Raji (cell line): ENCODE measurements around the gene GABBR2.

Source experiments
- POLR2A ChIP-seq: IDR thresholded peaks from 2 replicates; pipeline ENCODE4 v1.6.1; 2011; ENCODE audit warnings: low read depth, low read length, control low read depth; ENCODE audit not compliant: insufficient read depth

GABBR2 gene

DNA sequence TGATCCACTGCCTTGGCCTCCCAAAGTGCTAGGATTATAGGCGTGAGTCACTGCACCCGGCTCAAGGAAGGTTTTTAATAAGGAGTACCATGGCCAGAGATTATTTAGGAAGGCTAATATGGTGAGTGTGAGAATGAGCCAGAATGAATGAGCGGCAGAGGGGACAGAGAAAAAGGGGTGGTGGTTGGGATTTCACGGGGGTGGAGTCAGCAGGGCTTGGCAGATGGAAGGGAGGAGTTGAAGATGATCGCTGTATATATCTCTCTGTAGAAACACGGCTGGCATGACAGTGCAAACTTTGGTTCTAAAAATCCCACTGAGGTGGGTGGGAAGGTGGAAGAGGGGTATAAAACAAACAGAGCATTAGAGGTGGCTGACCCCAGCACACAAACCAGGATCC is 276.6 kb downstream of the GABBR2 start:
- TF ChIP-seq POLR2A, result no peak

DNA sequence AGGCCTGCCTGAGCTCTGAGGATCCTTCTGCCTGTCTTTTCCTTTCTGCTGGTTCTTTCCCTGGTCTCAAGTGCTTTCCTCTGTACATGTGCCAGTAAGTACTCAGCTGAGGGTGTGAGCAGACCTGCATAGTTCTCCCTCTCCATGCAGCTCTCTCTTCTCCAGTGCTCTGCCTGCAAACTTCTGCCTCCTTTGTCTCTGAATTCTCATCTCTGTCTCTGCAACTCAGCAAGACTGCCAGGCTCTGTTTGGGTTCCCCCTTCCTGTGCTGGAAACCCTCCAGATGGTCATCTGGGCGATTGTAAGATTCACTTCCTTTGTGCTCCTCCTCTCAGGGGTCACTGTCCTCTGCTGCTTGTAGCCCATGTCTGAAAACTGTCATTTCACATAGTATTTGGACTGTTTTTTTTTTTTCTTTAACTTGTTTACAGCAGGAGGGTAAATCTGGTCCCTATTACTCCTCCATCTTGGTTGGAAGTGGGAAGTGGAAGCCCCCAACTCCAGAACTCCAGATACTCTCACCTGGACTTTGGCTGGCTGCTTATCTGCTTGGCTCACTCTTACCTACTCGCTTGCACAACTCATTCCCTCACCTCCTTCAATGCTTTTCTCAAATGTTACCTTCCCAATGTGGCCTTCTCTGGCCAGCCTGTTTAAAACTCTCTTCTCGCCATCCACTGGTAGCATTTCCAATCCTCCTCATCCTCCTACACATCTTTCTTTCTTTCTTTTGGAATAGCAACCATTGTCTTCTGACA is 278.0 kb downstream of the GABBR2 start:
- TF ChIP-seq POLR2A, result no peak

DNA sequence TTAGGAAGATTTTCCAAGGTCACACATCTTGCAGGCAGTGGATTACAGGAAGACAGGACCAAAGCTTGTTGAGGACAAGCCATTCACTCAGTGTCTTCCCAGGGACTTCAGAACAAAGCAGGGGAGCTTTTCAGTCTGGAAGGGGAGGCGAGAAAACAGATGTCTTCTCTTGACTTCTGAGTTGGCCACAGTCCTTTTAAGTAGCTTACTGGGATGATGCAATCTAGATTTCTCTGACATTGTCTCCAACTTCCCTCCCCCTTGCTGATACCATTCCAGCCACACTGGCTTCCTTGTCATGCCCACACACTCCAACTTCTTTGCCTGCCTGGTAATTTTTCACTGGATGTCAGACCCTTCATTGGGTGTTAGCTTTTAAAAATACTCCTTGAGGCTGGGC is 279.1 kb downstream of the GABBR2 start:
- no peak for TF ChIP-seq POLR2A

DNA sequence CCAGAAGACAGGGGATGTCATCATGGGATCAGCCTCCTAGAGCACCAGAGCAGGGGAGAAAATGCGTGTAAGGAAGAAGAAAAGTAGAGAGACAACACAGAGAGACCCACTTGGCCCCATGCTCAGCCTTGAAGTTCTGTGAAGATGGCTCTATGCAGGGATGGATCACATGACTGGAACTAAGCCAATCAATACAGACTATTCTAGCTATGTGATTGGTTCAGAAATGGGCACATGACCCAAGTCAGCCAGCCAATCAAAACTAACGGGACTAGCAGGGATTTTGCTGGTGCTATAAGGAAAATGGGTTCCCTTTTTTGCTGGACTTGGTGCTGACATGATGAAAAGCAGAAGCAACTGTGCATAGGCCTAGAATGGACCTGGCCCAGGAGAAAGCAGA is 280.3 kb downstream of the GABBR2 start:
- TF ChIP-seq POLR2A, result no peak

DNA sequence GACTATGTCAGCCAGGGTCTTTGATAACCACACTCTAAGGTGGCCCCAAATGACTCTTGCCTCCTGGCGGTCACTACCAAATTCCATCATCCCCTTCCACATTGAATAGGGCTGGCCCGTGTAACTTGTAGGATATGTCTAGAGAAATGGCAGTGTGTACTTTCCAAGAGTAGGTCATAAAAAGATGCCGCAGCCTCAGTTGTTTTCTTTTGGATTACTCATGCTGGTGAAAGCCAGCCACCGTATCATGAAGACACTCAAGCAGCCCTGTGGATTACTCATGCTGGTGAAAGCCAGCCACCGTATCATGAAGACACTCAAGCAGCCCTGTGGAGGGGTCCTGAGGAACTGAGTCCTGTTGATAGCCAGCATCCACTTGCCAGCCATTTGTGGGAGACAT is 281.2 kb downstream of the GABBR2 start:
- TF ChIP-seq POLR2A, result no peak

DNA sequence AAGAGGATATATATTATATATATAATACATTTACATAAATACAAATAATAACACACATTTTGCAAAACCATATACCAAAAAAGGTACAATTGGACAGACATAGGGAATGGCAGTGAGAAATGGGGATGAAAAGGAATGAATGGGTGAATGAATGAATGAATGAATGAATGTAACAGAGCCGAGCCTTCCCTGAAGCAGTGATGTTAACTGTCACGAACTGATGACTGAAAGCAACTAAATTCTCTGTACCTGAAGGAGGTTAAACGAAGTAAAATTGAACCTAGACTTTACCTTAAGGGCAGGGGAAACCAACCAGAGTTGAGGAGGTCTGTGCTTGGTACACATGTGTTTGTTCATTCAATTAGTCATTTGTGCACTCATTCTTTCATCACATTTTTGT is 283.7 kb downstream of the GABBR2 start:
- no peak for TF ChIP-seq POLR2A

DNA sequence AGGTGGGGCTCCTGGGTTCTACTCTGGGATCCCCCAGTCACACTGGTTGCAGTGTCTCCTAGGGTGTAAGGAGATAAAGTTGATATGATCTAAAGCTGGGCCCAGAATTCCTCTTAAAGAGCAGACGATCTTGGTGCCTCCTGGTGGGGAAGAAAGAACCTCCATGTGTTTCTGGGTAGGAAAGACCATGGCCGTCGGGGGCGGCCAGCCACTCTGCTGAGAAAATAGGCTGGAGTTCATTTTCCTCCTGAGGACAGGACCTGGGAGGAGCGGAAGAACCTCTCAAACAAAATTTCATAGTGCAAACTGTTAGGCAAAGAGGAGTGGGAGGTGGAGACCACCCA is 289.5 kb downstream of the GABBR2 start:
- no peak for TF ChIP-seq POLR2A

DNA sequence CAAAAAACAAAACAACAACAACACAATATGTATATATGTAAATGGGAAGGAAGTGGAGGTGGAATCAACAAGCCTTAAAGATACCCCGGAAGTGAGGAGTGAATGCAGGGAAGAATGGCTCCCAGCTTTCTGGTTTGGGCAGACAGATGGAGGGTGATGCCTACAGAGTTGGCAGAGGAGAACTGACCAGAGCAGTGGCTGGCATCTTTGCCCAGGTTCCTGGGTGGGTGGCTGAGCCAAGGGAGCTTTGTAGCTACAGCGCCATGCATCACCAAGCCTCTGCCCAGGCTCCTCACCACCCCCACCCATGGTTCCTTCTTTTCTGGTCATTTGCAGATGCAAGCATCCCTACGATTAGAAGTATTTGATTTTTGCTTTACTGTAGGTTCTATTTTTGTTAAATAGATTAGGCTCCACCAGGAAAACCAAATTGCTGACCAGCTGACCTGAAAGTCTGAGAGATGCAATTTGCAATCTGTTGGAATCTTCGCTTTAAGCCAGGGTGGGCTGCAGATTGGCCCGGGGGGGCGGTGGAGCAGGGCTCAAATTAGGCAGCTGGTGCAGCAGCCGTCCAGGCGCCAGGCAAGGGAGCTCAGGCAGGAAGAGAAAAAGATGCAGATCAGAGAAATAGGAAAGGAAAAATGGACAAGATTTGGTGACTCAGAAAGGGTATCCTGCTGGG is 290.0 kb downstream of the GABBR2 start:
- no peak for TF ChIP-seq POLR2A

DNA sequence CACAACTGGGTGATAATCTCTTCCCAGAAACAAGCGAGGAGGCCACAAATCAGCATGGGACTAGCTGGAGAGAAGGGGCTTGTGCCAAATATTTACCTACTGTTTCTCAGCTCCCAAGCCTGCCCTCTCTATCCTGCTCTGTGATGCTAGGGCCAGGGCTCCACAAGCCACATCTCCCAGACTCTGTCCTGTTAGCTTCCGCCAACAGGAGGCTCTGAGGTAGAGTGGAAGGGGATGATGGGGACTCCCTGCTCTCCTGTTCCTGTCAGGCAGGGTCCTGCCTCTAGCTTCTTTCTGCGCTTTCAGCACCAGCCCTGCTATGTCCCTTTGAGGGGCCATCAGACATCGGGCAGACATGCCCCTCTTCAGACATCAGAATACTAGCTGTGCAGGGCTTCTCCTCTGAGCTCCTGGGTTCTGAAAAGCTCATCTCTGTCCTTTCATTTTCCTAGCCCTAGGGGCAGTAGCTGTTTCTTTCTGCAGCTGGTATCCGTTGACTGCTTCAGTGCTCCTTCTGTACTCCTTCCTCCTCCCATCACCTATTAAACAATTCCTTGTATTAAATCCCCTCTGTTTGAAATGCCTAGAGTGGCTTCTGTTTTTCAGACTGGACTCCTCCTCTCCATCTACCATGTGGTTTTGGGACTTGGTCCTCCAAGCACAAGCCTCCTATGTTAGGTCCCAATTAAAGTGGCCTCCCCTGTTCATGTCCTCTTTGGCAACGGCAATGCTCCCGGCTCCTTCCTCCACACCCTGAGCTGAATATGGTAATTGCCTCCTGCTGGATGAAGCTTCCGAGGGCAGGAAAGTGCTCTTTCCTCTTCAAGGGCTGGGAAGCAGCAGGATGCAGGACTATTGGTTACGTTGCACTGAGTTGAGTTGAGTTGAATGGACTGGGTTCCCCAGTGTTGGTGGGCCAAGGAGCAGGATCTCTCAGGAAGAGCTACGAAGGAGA is 292.2 kb downstream of the GABBR2 start:
- no peak for TF ChIP-seq POLR2A

DNA sequence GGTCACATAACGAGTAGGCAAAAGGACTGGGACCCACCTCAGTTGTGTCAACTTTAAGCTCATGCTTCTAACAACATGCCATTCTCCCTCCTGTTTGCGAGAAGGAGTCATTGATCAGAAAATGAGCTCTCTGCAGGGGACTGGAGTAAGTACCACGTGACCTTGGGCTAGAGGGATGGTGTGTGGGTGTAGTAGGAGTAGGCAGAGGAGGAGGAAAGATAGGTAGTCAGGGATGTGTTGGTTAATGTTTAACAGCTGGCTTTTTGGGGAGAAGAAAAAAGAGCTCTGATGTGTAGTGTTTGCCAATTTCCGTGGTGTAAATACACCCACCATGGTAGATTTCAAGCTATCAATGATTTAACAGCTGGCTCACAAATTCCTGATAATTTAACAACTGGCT is 293.0 kb downstream of the GABBR2 start:
- no peak for TF ChIP-seq POLR2A

DNA sequence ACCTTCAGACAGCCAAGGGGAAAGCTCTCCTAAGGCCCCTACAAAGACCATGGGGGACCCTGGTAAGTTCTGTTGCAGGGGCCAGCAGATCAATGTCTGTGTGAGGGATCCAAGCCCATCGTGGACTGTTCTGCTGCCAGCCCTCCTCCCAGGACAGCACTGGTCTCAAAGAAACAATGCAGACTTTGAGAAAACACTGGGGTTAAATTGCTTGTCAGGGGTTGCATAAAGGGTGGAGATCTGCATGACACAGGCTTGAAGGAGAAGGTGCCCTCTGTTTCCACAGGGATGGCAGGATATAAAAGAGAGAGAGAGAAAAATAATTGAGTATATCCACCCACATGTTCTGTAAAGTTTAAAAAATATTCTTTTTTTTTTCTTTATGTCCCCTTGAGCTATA is 295.7 kb downstream of the GABBR2 start:
- TF ChIP-seq POLR2A, result no peak

DNA sequence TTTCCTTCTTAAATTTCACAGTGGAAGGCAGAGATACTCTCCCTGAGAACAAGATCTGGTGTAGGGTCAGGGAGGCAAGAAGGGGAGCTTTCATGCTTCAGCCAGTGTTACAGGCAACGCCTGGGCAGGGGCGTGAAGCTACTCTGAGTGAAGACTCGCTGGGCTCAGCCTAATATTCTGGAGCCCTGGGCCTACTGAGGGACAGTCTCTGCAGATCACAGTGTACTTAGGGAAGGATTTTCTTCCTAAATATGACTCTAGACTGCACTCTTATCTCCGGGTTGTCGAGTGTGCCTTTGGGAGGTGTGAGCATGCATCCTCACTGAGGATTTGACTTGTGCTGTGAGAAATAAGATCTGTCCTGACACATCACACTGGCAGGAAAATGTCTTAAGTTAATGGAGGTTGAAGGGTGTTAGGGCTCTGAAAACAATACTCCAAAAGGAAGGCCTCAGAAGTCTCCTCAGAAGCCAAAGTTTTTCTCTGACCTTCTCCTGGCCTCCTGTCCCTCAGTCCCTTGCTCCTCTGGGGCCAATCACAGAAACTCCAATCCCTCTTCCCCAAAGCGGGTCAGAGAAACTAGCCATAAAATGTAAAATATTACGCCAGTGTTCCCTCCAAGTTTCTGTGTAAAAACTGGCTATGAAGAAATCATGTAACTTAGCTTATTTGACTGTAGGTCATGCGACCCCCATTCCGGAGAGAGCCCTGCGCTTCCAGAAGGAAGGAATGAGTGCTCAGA is 296.5 kb downstream of the GABBR2 start:
- no peak for TF ChIP-seq POLR2A

DNA sequence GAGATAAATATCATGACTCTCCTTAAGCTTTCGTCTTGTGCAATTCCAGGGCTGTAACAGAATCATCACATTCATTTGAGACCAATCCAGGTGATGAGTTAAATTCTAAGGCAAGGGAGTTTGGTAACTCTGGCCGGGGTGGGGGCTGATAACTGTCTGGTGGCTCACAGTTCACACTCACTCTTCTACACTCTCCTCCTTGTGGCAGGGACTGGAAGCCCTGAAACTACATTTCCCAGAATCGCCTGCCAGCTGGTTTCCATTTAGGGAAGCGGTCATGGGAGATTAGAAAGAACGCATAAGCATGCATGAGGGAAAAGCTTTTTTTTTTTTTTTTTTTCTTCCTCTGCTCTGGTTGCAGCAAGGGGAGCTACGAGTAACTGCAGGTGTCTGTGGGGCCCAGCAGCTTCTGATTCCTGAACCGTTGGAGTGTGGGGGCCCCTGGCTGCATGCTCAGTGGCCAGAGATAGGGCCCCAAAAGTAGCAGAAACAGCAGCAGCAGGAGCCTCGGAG is 298.5 kb downstream of the GABBR2 start:
- no peak for TF ChIP-seq POLR2A

DNA sequence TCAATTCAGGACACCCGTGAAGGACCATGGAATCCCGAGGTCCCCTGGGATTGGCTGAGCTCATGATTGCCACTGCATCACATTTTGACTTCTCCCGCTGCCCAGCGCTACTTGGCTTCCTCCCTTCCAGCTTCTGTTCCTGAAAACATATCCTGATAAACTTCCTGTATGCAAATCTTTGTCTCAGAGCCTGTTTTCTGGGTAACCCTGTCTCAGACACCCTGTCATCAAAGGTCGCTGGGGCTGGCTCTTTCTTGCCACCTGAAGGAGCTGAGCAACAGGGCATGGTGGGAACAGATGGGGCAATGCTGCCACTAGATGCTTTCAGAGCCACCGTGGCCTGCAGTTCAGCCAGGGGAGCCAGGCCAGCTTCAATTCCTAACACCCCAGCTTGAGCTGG is 299.0 kb downstream of the GABBR2 start:
- no peak for TF ChIP-seq POLR2A

DNA sequence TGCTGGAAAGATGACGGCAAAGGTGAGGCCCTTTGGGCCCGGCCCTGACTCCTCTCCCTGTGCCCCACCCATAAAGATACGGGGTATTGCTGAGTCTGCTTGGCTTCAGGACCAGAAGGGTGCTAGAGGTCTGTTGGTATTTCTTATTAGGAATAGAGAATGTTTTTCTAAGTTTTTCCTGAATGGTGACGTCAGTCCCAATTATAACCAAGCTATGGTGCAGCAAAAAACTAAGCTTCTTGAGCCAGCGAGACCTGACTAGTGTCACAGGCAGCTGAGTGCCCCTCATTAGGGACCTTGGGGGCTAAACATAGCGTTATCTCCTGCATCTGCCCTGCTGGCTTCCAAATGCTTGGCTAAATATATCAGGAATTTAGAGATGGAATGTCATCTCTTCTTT is 302.3 kb downstream of the GABBR2 start:
- no peak for TF ChIP-seq POLR2A
